GM04503 (cell line): ENCODE measurements around the gene ANKRD10.

Experiments
- DNase-seq: peaks from one replicate; pipeline ENCODE4 v3.0.0-alpha.2; 2012; ENCODE audit warnings: low read depth

The ANKRD10 gene

DNA sequence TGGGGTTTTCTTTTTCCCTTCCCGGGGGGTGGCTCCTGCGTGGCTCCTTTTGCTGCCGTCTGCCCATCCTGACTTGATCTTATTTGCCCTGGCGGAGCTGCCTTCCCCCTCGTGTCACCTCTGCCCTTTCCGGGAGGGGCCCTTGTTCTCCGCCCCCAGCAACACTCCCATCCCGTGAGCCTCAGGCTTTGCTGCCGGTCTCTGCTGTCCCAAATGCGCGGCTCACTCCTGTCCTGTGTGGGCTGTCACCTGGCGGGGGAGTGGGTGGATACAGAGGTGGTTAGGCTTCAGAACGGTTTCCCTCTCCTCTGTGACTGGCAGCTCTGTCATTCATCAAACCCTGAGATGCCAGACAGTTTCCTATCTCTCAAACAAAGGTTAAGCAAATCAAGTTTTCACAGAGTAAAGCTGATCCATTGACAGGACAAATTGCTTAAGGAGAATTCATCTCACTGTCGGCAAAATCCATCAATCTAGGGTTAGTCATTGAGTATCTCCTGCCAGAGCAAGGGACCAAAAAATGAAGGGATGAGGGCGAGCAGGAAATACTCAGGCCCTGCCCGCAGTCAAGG, 84.0 kb downstream of the ANKRD10 start:
- no peak for DNase-seq

GRCh38 chr13:110830331-110830730, 84.5 kb downstream of the ANKRD10 start:
- DNase-seq, result no peak

- no peak for DNase-seq
Measured at GRCh38 chr13:110829486-110829885, 85.4 kb downstream of the ANKRD10 start.

DNA sequence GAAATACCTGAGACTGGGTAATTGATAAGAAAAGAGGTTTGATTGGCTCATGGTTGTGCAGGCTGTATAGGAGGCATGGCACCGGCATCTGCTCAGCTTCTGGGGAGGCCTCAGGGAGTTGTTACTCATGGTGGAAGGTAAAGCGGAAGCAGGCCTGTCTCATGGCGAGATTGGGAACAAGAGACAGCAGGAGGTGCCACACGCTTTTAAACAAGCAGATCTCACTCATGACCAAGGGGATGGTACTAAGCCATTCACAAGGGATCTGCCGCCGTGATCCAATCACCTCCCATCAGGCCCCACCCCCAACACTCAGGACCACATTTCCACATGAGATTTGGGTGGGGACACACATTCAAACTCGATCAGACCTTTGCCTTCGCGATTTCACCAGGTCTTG, 86.2 kb downstream of the ANKRD10 start:
- no peak for DNase-seq
